ENCODE results near the gene ILKAP.

Gene ILKAP

GRCh38 chr2:238235856-238236255 is 32.4 kb upstream of the ILKAP start:
- no peaks in the 10 kb centered on the region for H3K27me3 ChIP-seq (ENCODE audit: insufficient read depth, poor library complexity, severe bottlenecking)
- no peak for DNase-seq (ENCODE audit: low read depth in 1 of 2, low spot score in 1 of 2)
- TF ChIP-seq REST (IDR thresholded peaks at IDR 0.05; ENCODE audit: insufficient replicate concordance, low read depth) (no peak), SPI1 (IDR thresholded peaks at IDR 0.05; ENCODE audit: borderline replicate concordance, low read depth) (no peak), POLR2AphosphoS5 (IDR thresholded peaks at IDR 0.05; ENCODE audit: low read depth) (no peak), CTCF (IDR thresholded peaks at IDR 0.05; ENCODE audit: insufficient read depth, low read length) (no peak), GABPA (IDR thresholded peaks at IDR 0.05; ENCODE audit: low read depth) (no peak)
- H3K27ac ChIP-seq (replicated peaks): no peak overlapping the region
- no peak overlapping the region for H3K4me3 ChIP-seq (replicated peaks; ENCODE audit: insufficient read depth, low read length)

GRCh38 chr2:238235331-238235732 is 31.8 kb upstream of the ILKAP start:
- Histone ChIP-seq H3K4me3 (replicated peaks; ENCODE audit: insufficient read depth, low read length) (no peak overlapping the region), H3K27ac (replicated peaks) (no peak overlapping the region), H3K27me3 (ENCODE audit: insufficient read depth, poor library complexity, severe bottlenecking) (no peaks in the 10 kb centered on the region)
- TF ChIP-seq CTCF (IDR thresholded peaks at IDR 0.05; ENCODE audit: insufficient read depth, low read length) (no peak), REST (IDR thresholded peaks at IDR 0.05; ENCODE audit: insufficient replicate concordance, low read depth) (no peak)
- DNase-seq (ENCODE audit: low read depth in 1 of 2, low spot score in 1 of 2): peak; percentile 30 to 37

GRCh38 chr2:238233625-238234024 is 30.1 kb upstream of the ILKAP start:
- no peaks in the 10 kb centered on the region for H3K27me3 ChIP-seq (ENCODE audit: insufficient read depth, poor library complexity, severe bottlenecking)
- H3K27ac ChIP-seq (replicated peaks): no peak overlapping the region
- TF ChIP-seq REST (IDR thresholded peaks at IDR 0.05; ENCODE audit: insufficient replicate concordance, low read depth) (no peak), POLR2AphosphoS5 (IDR thresholded peaks at IDR 0.05; ENCODE audit: low read depth) (no peak), GABPA (IDR thresholded peaks at IDR 0.05; ENCODE audit: low read depth) (no peak), CTCF (IDR thresholded peaks at IDR 0.05; ENCODE audit: insufficient read depth, low read length) (no peak), SPI1 (IDR thresholded peaks at IDR 0.05; ENCODE audit: borderline replicate concordance, low read depth) (no peak)
- DNase-seq (ENCODE audit: low read depth in 1 of 2, low spot score in 1 of 2): peak in 1 of 2 experiments; percentile 47
- H3K4me3 ChIP-seq (replicated peaks; ENCODE audit: insufficient read depth, low read length): no peak overlapping the region
